ENCODE measurements around the gene RAMP1. TPM values are rescaled to one million over a fixed set of nuclear protein-coding genes. Genes with fewer than 3 reads are reported as not detected.

RAMP1 gene
- total RNA-seq, 4 donors from 2014 or later = 10.0 to 16.1 (median 11.2) TPM

GRCh38 chr2:237912271-237913192 is 53.1 kb downstream of the RAMP1 start:
- H3K27ac ChIP-seq = no peak overlapping the region
- H3K9me3 ChIP-seq = no peaks in the 10 kb centered on the region
- no peaks in the 10 kb centered on the region for H3K27me3 ChIP-seq
- no peaks in the 10 kb centered on the region for H3K4me1 ChIP-seq
- TF ChIP-seq CTCF (IDR thresholded peaks at IDR 0.05) (no peak), EP300 (IDR thresholded peaks at IDR 0.05) (no peak), POLR2AphosphoS5 (IDR thresholded peaks at IDR 0.05) (no peak), POLR2A (IDR thresholded peaks at IDR 0.05) (no peak)
- H3K4me3 ChIP-seq = no peak overlapping the region
- H3K36me3 ChIP-seq = no peaks in the 10 kb centered on the region
- WGBS = 89% methylated on average over 22 of the region's 28 CpGs
- peak in 1 of 2 donors; percentile 44 for DNase-seq (ENCODE audit: low spot score in 2 of 2)

- peak in 1 of 2 donors; percentile 42 for DNase-seq (ENCODE audit: low spot score in 2 of 2)
- no peaks in the 10 kb centered on the region for H3K36me3 ChIP-seq
- TF ChIP-seq POLR2AphosphoS5 (IDR thresholded peaks at IDR 0.05) = no peak
- no peak for TF ChIP-seq POLR2A (IDR thresholded peaks at IDR 0.05)
- no peak for TF ChIP-seq EP300 (IDR thresholded peaks at IDR 0.05)
- TF ChIP-seq CTCF (IDR thresholded peaks at IDR 0.05) = no peak
- no peak overlapping the region for H3K4me3 ChIP-seq
- H3K27me3 ChIP-seq = no peaks in the 10 kb centered on the region
- H3K4me1 ChIP-seq = no peaks in the 10 kb centered on the region
- no peaks in the 10 kb centered on the region for H3K9me3 ChIP-seq
- no peak overlapping the region for H3K27ac ChIP-seq
- WGBS = 89% methylated on average over 25 of the region's 26 CpGs
Observed at GRCh38 chr2:237913193-237913917, 53.9 kb downstream of the RAMP1 start.

GRCh38 chr2:237915576-237915975 is 56.2 kb downstream of the RAMP1 start:
- no peak for TF ChIP-seq EP300 (IDR thresholded peaks at IDR 0.05)
- DNase-seq (ENCODE audit: low spot score in 2 of 2) = peak; percentile 20 to 50
- H3K36me3 ChIP-seq = no peaks in the 10 kb centered on the region
- H3K9me3 ChIP-seq = no peaks in the 10 kb centered on the region
- no peaks in the 10 kb centered on the region for H3K4me1 ChIP-seq
- no peak overlapping the region for H3K27ac ChIP-seq
- no peaks in the 10 kb centered on the region for H3K27me3 ChIP-seq
- no peak overlapping the region for H3K4me3 ChIP-seq
- WGBS = 88% methylated on average over 9 of the region's 10 CpGs

GRCh38 chr2:237916296-237916695 is 56.9 kb downstream of the RAMP1 start:
- TF ChIP-seq CTCF (IDR thresholded peaks at IDR 0.05) = no peak
- TF ChIP-seq POLR2AphosphoS5 (IDR thresholded peaks at IDR 0.05) = no peak
- no peak for TF ChIP-seq POLR2A (IDR thresholded peaks at IDR 0.05)
- no peak for TF ChIP-seq EP300 (IDR thresholded peaks at IDR 0.05)
- Histone ChIP-seq H3K36me3 (no peaks in the 10 kb centered on the region), H3K27ac (no peak overlapping the region), H3K27me3 (no peaks in the 10 kb centered on the region), H3K4me3 (no peak overlapping the region), H3K9me3 (no peaks in the 10 kb centered on the region), H3K4me1 (no peaks in the 10 kb centered on the region)
- peak in 1 of 2 donors; percentile 33 for DNase-seq (ENCODE audit: low spot score in 2 of 2)
- WGBS = 96% methylated on average over 13 of the region's 13 CpGs

GRCh38 chr2:237917696-237918374 is 58.4 kb downstream of the RAMP1 start:
- Histone ChIP-seq H3K36me3 (no peaks in the 10 kb centered on the region), H3K9me3 (no peaks in the 10 kb centered on the region), H3K4me3 (no peak overlapping the region), H3K27ac (no peak overlapping the region), H3K27me3 (no peaks in the 10 kb centered on the region), H3K4me1 (peaks cover 2% of the 10 kb centered on the region)
- no peak for TF ChIP-seq CTCF (IDR thresholded peaks at IDR 0.05)
- no peak for TF ChIP-seq EP300 (IDR thresholded peaks at IDR 0.05)
- no peak for TF ChIP-seq POLR2AphosphoS5 (IDR thresholded peaks at IDR 0.05)
- no peak for TF ChIP-seq POLR2A (IDR thresholded peaks at IDR 0.05)
- no peak for DNase-seq (ENCODE audit: low spot score in 2 of 2)
- WGBS = 72% methylated on average over 5 of the region's 5 CpGs

Data from suprapubic skin (tissue), 4 donors.